ACC112 (cell line): Measurements from ENCODE around the gene DNAJA3.
A peak's percentile ranks its signal among the peaks of the same experiment; 100 is the strongest.

Experiments used
- H2AFZ ChIP-seq: fragments of 200-600 bp; sonication (generic); one replicate; pipeline ENCODE4 v1.6.0; 2017; ENCODE audit warnings: antibody characterized with exemption, low read length; ENCODE audit not compliant: unreplicated experiment
- H3K27ac ChIP-seq: fragments of 200-600 bp; sonication (generic); 2 replicates; pipeline ENCODE4 v1.5.1; 2014; ENCODE audit warnings: low read depth, mild to moderate bottlenecking, antibody characterized with exemption, low read length, moderate library complexity
- H3K27me3 ChIP-seq: fragments of 200-600 bp; sonication (generic); 2 replicates; pipeline ENCODE4 v1.6.1; 2014; ENCODE audit warnings: mild to moderate bottlenecking, antibody characterized with exemption, low read length, moderate library complexity, mixed read lengths; ENCODE audit not compliant: insufficient read depth
- H3K36me3 ChIP-seq: fragments of 200-600 bp; sonication (generic); 2 replicates; pipeline ENCODE4 v1.6.1; 2016; ENCODE audit warnings: mild to moderate bottlenecking, antibody characterized with exemption, low read length, moderate library complexity, mixed read lengths; ENCODE audit not compliant: insufficient read depth
- H3K4me1 ChIP-seq: fragments of 200-600 bp; sonication (generic); one replicate; pipeline ENCODE4 v1.6.1; 2016; ENCODE audit warnings: low read length, mixed read lengths; ENCODE audit not compliant: insufficient read depth, unreplicated experiment, control insufficient read depth
- H3K4me3 ChIP-seq: fragments of 200-600 bp; sonication (generic); 2 replicates; pipeline ENCODE4 v1.5.1; 2014; ENCODE audit warnings: mild to moderate bottlenecking, low read depth, low read length
- H3K79me2 ChIP-seq: fragments of 200-600 bp; sonication (generic); one replicate; pipeline ENCODE4 v1.6.0; 2016; ENCODE audit warnings: low read length; ENCODE audit not compliant: control insufficient read depth, unreplicated experiment, insufficient read depth

DNAJA3 gene

GRCh38 chr16:4498546-4499195 lies 73.0 kb downstream of the DNAJA3 start:
- Histone ChIP-seq H3K79me2 (peaks cover 53% of the 10 kb centered on the region), H3K4me1 (peaks cover 58% of the 10 kb centered on the region), H3K4me3 (no peak overlapping the region), H2AFZ (no peak overlapping the region), H3K27me3 (no peaks in the 10 kb centered on the region), H3K36me3 (no peaks in the 10 kb centered on the region), H3K27ac (no peak overlapping the region)

- Histone ChIP-seq H3K27me3 (no peaks in the 10 kb centered on the region), H2AFZ (no peak overlapping the region), H3K4me3 (no peak overlapping the region), H3K79me2 (peaks cover 57% of the 10 kb centered on the region), H3K36me3 (no peaks in the 10 kb centered on the region), H3K4me1 (peaks cover 57% of the 10 kb centered on the region), H3K27ac (no peak overlapping the region)
Measured at GRCh38 chr16:4499196-4499555, 73.5 kb downstream of the DNAJA3 start.

- no peaks in the 10 kb centered on the region for H3K36me3 ChIP-seq
- H3K27ac ChIP-seq: peak overlapping the region; percentile 53
- no peak overlapping the region for H2AFZ ChIP-seq
- peaks cover 61% of the 10 kb centered on the region for H3K79me2 ChIP-seq
- H3K27me3 ChIP-seq: no peaks in the 10 kb centered on the region
- peak overlapping the region; percentile 60 for H3K4me3 ChIP-seq
- H3K4me1 ChIP-seq: peaks cover 46% of the 10 kb centered on the region
Measured at GRCh38 chr16:4500272-4500671, 74.6 kb downstream of the DNAJA3 start.

GRCh38 chr16:4501071-4501478 lies 75.4 kb downstream of the DNAJA3 start:
- peaks cover 58% of the 10 kb centered on the region for H3K79me2 ChIP-seq
- H3K27ac ChIP-seq: peak overlapping the region; percentile 53
- no peaks in the 10 kb centered on the region for H3K27me3 ChIP-seq
- no peaks in the 10 kb centered on the region; the same call in 1 of the 2 replicates for H3K36me3 ChIP-seq
- no peak overlapping the region for H2AFZ ChIP-seq
- peak overlapping the region; percentile 60 for H3K4me3 ChIP-seq
- peaks cover 38% of the 10 kb centered on the region for H3K4me1 ChIP-seq

- H3K79me2 ChIP-seq: peaks cover 30% of the 10 kb centered on the region
- H2AFZ ChIP-seq: no peak overlapping the region
Measured at GRCh38 chr16:4505356-4506147, 79.9 kb downstream of the DNAJA3 start.

More at GRCh38 chr16:4505356-4506147, 79.9 kb downstream of the DNAJA3 start:
- no peak overlapping the region for H3K4me3 ChIP-seq
- no peak overlapping the region for H3K27ac ChIP-seq
- H3K36me3 ChIP-seq: peaks cover 9% of the 10 kb centered on the region
- peaks cover 19% of the 10 kb centered on the region for H3K4me1 ChIP-seq
- no peaks in the 10 kb centered on the region for H3K27me3 ChIP-seq
